HCT116 (cell line): ENCODE data around the gene MEIS1. TPM values are rescaled to one million over a fixed set of nuclear protein-coding genes. Genes with fewer than 3 reads are reported as not detected.

ENCODE experiments used
- ATAC-seq: fragments of 200-7000 bp; cut with Tn5 transposase; 2 replicates; pipeline ENCODE4 v1.9.1; 2020; ENCODE audit warnings: mild to moderate bottlenecking, moderate library complexity
- BruUV-seq: library from RNA; stranded (reverse); fragments of 400-500 nt; replicated peaks from 2 replicates; lab custom pipeline; 2021; lab: Mats Ljungman, UMichigan
- CTCF ChIA-PET: fragments of 300-600 bp; sonication (Branson Sonifier 250); formaldehyde crosslinking; loops from one replicate; lab custom pipeline; 2021; ENCODE audit warnings: antibody characterized with exemption; lab: Charles Lee
- POLR2A ChIA-PET: fragments of 300-600, 350-600 bp; sonication (Branson Sonifier 250); formaldehyde crosslinking; loops from one replicate; lab custom pipeline; 2021; ENCODE audit warnings: antibody characterized with exemption; lab: Charles Lee
- RAD21 ChIA-PET, 2 experiments: fragments of 300-600 bp; sonication (Branson Sonifier 250); formaldehyde crosslinking; loops; one replicate each; lab custom pipeline; 2023; ENCODE audit warnings: low total read pairs in 2 of 2; ENCODE audit not compliant: uncharacterized antibody in 2 of 2, unreplicated experiment in 2 of 2, low non-redundant PET in 1 of 2; lab: Charles Lee
- DNase-seq: peaks from one replicate; pipeline ENCODE4 v3.0.0-alpha.2; 2010; ENCODE audit warnings: low read depth, low spot score
- H2AFZ ChIP-seq: fragments of 200-600 bp; shearing (Covaris generic), sonication (generic); 2 replicates; pipeline ENCODE4 v1.6.1; 2017; ENCODE audit warnings: low read depth, mixed run types, mixed read lengths, antibody characterized with exemption, low read length; ENCODE audit not compliant: poor library complexity, severe bottlenecking
- H3K27ac ChIP-seq: 2 replicates; pipeline ENCODE4 v1.5.1; 2012; ENCODE audit warnings: low read depth, low read length
- H3K27me3 ChIP-seq: fragments of 200-600 bp; sonication (generic); 2 replicates; pipeline ENCODE4 v1.6.1; 2016; ENCODE audit warnings: mixed run types, low read length, mixed read lengths; ENCODE audit not compliant: insufficient read depth
- H3K36me3 ChIP-seq, 2 experiments: fragments of 200-500 bp in 1 of 2; fragments of 200-600 bp in 1 of 2; sonication (Bioruptor generic) in 1 of 2; sonication (generic) in 1 of 2; 2 replicates each; pipeline versions ENCODE4 v1.5.1 to v1.6.1; 2014 to 2016; ENCODE audit warnings: low read length in 2 of 2, inconsistent platforms in 1 of 2, mixed read lengths in 1 of 2, mixed run types in 1 of 2; ENCODE audit not compliant: insufficient read depth in 2 of 2, control insufficient read depth in 1 of 2
- H3K4me1 ChIP-seq, 2 experiments: fragments of 200-600 bp in 1 of 2; sonication (generic) in 1 of 2; 2 replicates each; pipeline versions ENCODE4 v1.5.1 to v1.6.1; 2012 to 2017; ENCODE audit warnings: low read length in 2 of 2, inconsistent platforms in 1 of 2, mild to moderate bottlenecking in 1 of 2, mixed read lengths in 1 of 2, mixed run types in 1 of 2, moderate library complexity in 1 of 2; ENCODE audit not compliant: insufficient read depth in 2 of 2, control insufficient read depth in 1 of 2
- H3K4me2 ChIP-seq: fragments of 200-600 bp; sonication (generic); 2 replicates; pipeline ENCODE4 v1.6.1; 2017; ENCODE audit warnings: mixed run types, low read length, mixed read lengths
- H3K4me3 ChIP-seq, 2 experiments: fragments of 200-600 bp in 1 of 2; sonication (generic) in 1 of 2; replicated peaks in 1 of 2; 2 replicates each; pipeline ENCODE4 v1.5.1; 2011 to 2016; ENCODE audit warnings: low read length in 2 of 2, control low read depth in 1 of 2, low read depth in 1 of 2, mild to moderate bottlenecking in 1 of 2, mixed read lengths in 1 of 2, mixed run types in 1 of 2
- H3K79me2 ChIP-seq: fragments of 200-600 bp; sonication (generic); 2 replicates; pipeline ENCODE4 v1.6.1; 2017; ENCODE audit warnings: mild to moderate bottlenecking, mixed run types, low read length, moderate library complexity, mixed read lengths; ENCODE audit not compliant: insufficient read depth
- H3K9ac ChIP-seq: fragments of 200-600 bp; sonication (generic); 2 replicates; pipeline ENCODE4 v1.6.1; 2016; ENCODE audit warnings: low read length, mixed read lengths
- H3K9me2 ChIP-seq: fragments of 200-600 bp; sonication (generic), shearing (Covaris generic); 2 replicates; pipeline ENCODE4 v1.6.1; 2017; ENCODE audit warnings: mixed run types, mild to moderate bottlenecking, moderate library complexity; ENCODE audit not compliant: insufficient read depth
- H3K9me3 ChIP-seq, 2 experiments: fragments of 200-500 bp in 1 of 2; fragments of 200-600 bp in 1 of 2; sonication (Bioruptor generic) in 1 of 2; sonication (generic) in 1 of 2; 2 replicates each; pipeline ENCODE4 v1.6.1; 2014 to 2017; ENCODE audit warnings: low read length in 2 of 2, mixed read lengths in 2 of 2, inconsistent platforms in 1 of 2, low read depth in 1 of 2, mild to moderate bottlenecking in 1 of 2, mixed run types in 1 of 2, moderate library complexity in 1 of 2; ENCODE audit not compliant: control insufficient read depth in 1 of 2, insufficient read depth in 1 of 2
- H4K20me1 ChIP-seq: fragments of 200-600 bp; sonication (generic), shearing (Covaris generic); 2 replicates; pipeline ENCODE4 v1.6.1; 2017; ENCODE audit warnings: mixed run types, mild to moderate bottlenecking, moderate library complexity; ENCODE audit not compliant: insufficient read depth
- CBX3 ChIP-seq: IDR thresholded peaks from 2 replicates; pipeline ENCODE4 v1.6.1; 2012; ENCODE audit warnings: low read depth
- CEBPB ChIP-seq: IDR thresholded peaks from 2 replicates; pipeline ENCODE4 v1.6.1; 2012; ENCODE audit warnings: low read depth
- CTCF ChIP-seq, 3 experiments: fragments of 200-600 bp in 1 of 3; sonication (generic) in 1 of 3; IDR thresholded peaks in 2 of 3; conservative IDR thresholded peaks in 1 of 3; 2 replicates each; pipeline ENCODE4 v1.5.1; 2012 to 2017; ENCODE audit warnings: low read depth in 2 of 3, low read length in 2 of 3, antibody characterized with exemption in 1 of 3, borderline replicate concordance in 1 of 3, control low read depth in 1 of 3, mild to moderate bottlenecking in 1 of 3, mixed read lengths in 1 of 3, mixed run types in 1 of 3, moderate library complexity in 1 of 3; ENCODE audit not compliant: insufficient read depth in 1 of 3
- EGR1 ChIP-seq: IDR thresholded peaks from 2 replicates; pipeline ENCODE4 v1.6.1; 2012; ENCODE audit warnings: low read depth
- EZH2 ChIP-seq: fragments of 200-600 bp; sonication (generic); IDR thresholded peaks from 2 replicates; pipeline ENCODE4 v1.6.1; 2017; ENCODE audit warnings: antibody characterized with exemption, mixed run types
- FOSL1 ChIP-seq: IDR thresholded peaks from 2 replicates; pipeline ENCODE4 v1.6.1; 2012; ENCODE audit warnings: low read depth
- JUND ChIP-seq: IDR thresholded peaks from 2 replicates; pipeline ENCODE4 v1.6.1; 2012
- MAX ChIP-seq: IDR thresholded peaks from 2 replicates; pipeline ENCODE4 v1.6.1; 2012
- POLR2A ChIP-seq: IDR thresholded peaks from 2 replicates; pipeline ENCODE4 v1.7.0; 2011; ENCODE audit warnings: borderline replicate concordance; ENCODE audit not compliant: insufficient read depth, insufficient read length; ENCODE audit errors: extremely low read depth
- POLR2AphosphoS5 ChIP-seq: IDR thresholded peaks from 2 replicates; pipeline ENCODE4 v1.6.1; 2011; ENCODE audit warnings: mild to moderate bottlenecking, low read depth, low read length, moderate library complexity
- RAD21 ChIP-seq: IDR thresholded peaks from 2 replicates; pipeline ENCODE4 v1.6.1; 2012; ENCODE audit warnings: low read depth, mild to moderate bottlenecking
- REST ChIP-seq: IDR thresholded peaks from 2 replicates; pipeline ENCODE4 v1.6.1; 2012; ENCODE audit warnings: low read depth
- SIN3A ChIP-seq: IDR thresholded peaks from 2 replicates; pipeline ENCODE4 v1.6.1; 2012; ENCODE audit warnings: low read depth
- SRF ChIP-seq: IDR thresholded peaks from 2 replicates; pipeline ENCODE4 v1.6.1; 2012; ENCODE audit warnings: low read depth
- YY1 ChIP-seq: IDR thresholded peaks from 2 replicates; pipeline ENCODE4 v1.6.1; 2011; ENCODE audit warnings: low read length, low read depth, moderate library complexity, mild to moderate bottlenecking; ENCODE audit not compliant: insufficient replicate concordance; ENCODE audit errors: extremely low read depth
- ZBTB33 ChIP-seq: IDR thresholded peaks from 2 replicates; pipeline ENCODE4 v1.6.1; 2011; ENCODE audit warnings: mild to moderate bottlenecking, low read length, moderate library complexity; ENCODE audit not compliant: insufficient replicate concordance; ENCODE audit errors: extremely low read depth
- ZNF274 ChIP-seq: fragments of 200-500 bp; sonication (Bioruptor generic); IDR thresholded peaks from 2 replicates; pipeline ENCODE4 v1.6.1; 2014; ENCODE audit warnings: mild to moderate bottlenecking, low read depth, low read length, inconsistent platforms
- intact Hi-C: fragments of 100-400 bp; cut with micrococcal nuclease; formaldehyde crosslinking; loops from 2 replicates; pipeline ENCODE4 v1.10.0; 2022
- total RNA-seq: library from RNA; stranded (reverse); gene quantifications from one replicate; pipeline ENCODE4 v1.2.1, GENCODE V29; 2021; ENCODE audit not compliant: unreplicated experiment

The MEIS1 gene
- total RNA-seq, 1 experiment from 2014 or later, result 0.32 TPM

GRCh38 chr2:66387016-66387753 lies 47.7 kb upstream of the MEIS1 start:
- Histone ChIP-seq H3K9me3 (no peaks in the 10 kb centered on the region), H3K9me2 (no peaks in the 10 kb centered on the region), H3K27me3 (no peaks in the 10 kb centered on the region; the same call in 1 of the 2 replicates), H3K27ac (no peak overlapping the region), H2AFZ (no peak overlapping the region), H4K20me1 (no peaks in the 10 kb centered on the region), H3K9ac (no peak overlapping the region), H3K4me2 (no peak overlapping the region), H3K4me3 (no peak overlapping the region), H3K36me3 (no peaks in the 10 kb centered on the region), H3K4me1 (no peaks in the 10 kb centered on the region), H3K79me2 (no peaks in the 10 kb centered on the region)
- intact Hi-C loops, result no loop called here
- DNase-seq (no peak), ATAC-seq (no peak)
- ChIA-PET POLR2A (no interaction called here), RAD21 (no interaction called here), CTCF (no interaction called here)
- no TSS peak for BruUV-seq
- no peak for TF ChIP-seq ZBTB33
- TF ChIP-seq SIN3A, result no peak
- no peak for TF ChIP-seq RAD21
- no peak for TF ChIP-seq CEBPB
- TF ChIP-seq FOSL1, result no peak
- TF ChIP-seq YY1, result no peak
- TF ChIP-seq MAX, result no peak
- no peak for TF ChIP-seq JUND
- TF ChIP-seq REST, result no peak
- TF ChIP-seq EGR1, result no peak
- no peak for TF ChIP-seq POLR2AphosphoS5
- TF ChIP-seq CTCF (IDR thresholded peaks at IDR 0.05 in 2 of 3, conservative IDR thresholded peaks at IDR 0.05 in 1 of 3; ENCODE audit: borderline replicate concordance in 1 of 3, insufficient read depth in 1 of 3, low read depth in 2 of 3, low read length in 2 of 3), result no peak
- TF ChIP-seq EZH2, result no peak
- no peak for TF ChIP-seq SRF
- no peak for TF ChIP-seq CBX3
- TF ChIP-seq ZNF274, result no peak
- no peak for TF ChIP-seq POLR2A
